Parathyroid adenoma (tissue), 2 donors: ENCODE data around the gene FERD3L.

Experiments
- H2AFZ ChIP-seq: fragments of 300-600 bp; sonication (generic); one replicate; pipeline ENCODE4 v1.7.0; 2017; ENCODE audit warnings: antibody characterized with exemption, mild to moderate bottlenecking
- H3K27ac ChIP-seq: fragments of 300-600 bp; sonication (generic); one replicate; pipeline ENCODE4 v1.7.0; 2017
- H3K27me3 ChIP-seq: fragments of 300-600 bp; sonication (generic); one replicate; pipeline ENCODE4 v1.7.0; 2017; ENCODE audit warnings: low read length; ENCODE audit not compliant: control insufficient read depth, insufficient read depth
- H3K36me3 ChIP-seq: fragments of 300-600 bp; sonication (generic); one replicate; pipeline ENCODE4 v1.7.0; 2017; ENCODE audit warnings: low read length; ENCODE audit not compliant: control insufficient read depth, insufficient read depth
- H3K4me1 ChIP-seq: fragments of 300-600 bp; sonication (generic); one replicate; pipeline ENCODE4 v1.7.0; 2017; ENCODE audit warnings: control low read depth
- H3K4me2 ChIP-seq: fragments of 300-600 bp; sonication (generic); one replicate; pipeline ENCODE4 v1.7.0; 2017; ENCODE audit warnings: low read length
- H3K4me3 ChIP-seq: fragments of 300-600 bp; sonication (generic); one replicate; pipeline ENCODE4 v1.7.0; 2017; ENCODE audit warnings: low read depth, low read length
- H3K79me2 ChIP-seq: fragments of 300-600 bp; sonication (generic); one replicate; pipeline ENCODE4 v1.7.0; 2017; ENCODE audit warnings: control low read depth
- H3K9ac ChIP-seq: fragments of 300-600 bp; sonication (generic); one replicate; pipeline ENCODE4 v1.7.0; 2017; ENCODE audit warnings: mild to moderate bottlenecking
- H3K9me3 ChIP-seq: fragments of 300-600 bp; sonication (generic); one replicate; pipeline ENCODE4 v1.7.0; 2017; ENCODE audit warnings: low read length; ENCODE audit not compliant: control insufficient read depth
- TF ChIP-seq, protein P1 (sequence below): fragments of 300-600 bp; sonication (generic); IDR thresholded peaks from one replicate; pipeline ENCODE4 v1.7.0; 2017; ENCODE audit warnings: antibody characterized with exemption, mild to moderate bottlenecking
- donor health status: primary hyperparathyroidism.

Gene FERD3L

GRCh38 chr7:19117870-19118608 lies 27.2 kb downstream of the FERD3L start:
- Histone ChIP-seq H3K79me2 (no peaks in the 10 kb centered on the region), H3K9me3 (no peaks in the 10 kb centered on the region), H3K4me3 (peak overlapping the region; percentile 18), H3K27me3 (no peaks in the 10 kb centered on the region), H3K4me1 (no peaks in the 10 kb centered on the region), H3K36me3 (no peaks in the 10 kb centered on the region), H3K27ac (no peak overlapping the region), H2AFZ (no peak overlapping the region), H3K9ac (no peak overlapping the region), H3K4me2 (peak overlapping the region; percentile 27)
- TF ChIP-seq, protein P1, sequence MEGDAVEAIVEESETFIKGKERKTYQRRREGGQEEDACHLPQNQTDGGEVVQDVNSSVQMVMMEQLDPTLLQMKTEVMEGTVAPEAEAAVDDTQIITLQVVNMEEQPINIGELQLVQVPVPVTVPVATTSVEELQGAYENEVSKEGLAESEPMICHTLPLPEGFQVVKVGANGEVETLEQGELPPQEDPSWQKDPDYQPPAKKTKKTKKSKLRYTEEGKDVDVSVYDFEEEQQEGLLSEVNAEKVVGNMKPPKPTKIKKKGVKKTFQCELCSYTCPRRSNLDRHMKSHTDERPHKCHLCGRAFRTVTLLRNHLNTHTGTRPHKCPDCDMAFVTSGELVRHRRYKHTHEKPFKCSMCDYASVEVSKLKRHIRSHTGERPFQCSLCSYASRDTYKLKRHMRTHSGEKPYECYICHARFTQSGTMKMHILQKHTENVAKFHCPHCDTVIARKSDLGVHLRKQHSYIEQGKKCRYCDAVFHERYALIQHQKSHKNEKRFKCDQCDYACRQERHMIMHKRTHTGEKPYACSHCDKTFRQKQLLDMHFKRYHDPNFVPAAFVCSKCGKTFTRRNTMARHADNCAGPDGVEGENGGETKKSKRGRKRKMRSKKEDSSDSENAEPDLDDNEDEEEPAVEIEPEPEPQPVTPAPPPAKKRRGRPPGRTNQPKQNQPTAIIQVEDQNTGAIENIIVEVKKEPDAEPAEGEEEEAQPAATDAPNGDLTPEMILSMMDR = no peak

GRCh38 chr7:19117091-19117869 lies 27.9 kb downstream of the FERD3L start, which contains the start of gene TWIST1:
TWIST1 (minus strand) TSS chr7:19117636; CDS start chr7:19117321, 315 bp downstream.
- Histone ChIP-seq H3K4me2 (peak within 1 kb of the TSS; percentile 54), H3K79me2 (no peaks in the 10 kb centered on the region), H3K4me3 (peak within 1 kb of the TSS; percentile 18), H3K27me3 (peaks cover 6% of the 10 kb centered on the region), H3K27ac (no peak within 1 kb of the TSS), H2AFZ (peak within 1 kb of the TSS; percentile 40), H3K9ac (no peak within 1 kb of the TSS), H3K9me3 (no peaks in the 10 kb centered on the region), H3K4me1 (no peaks in the 10 kb centered on the region), H3K36me3 (no peaks in the 10 kb centered on the region)
- TF ChIP-seq, protein P1 = no peak

DNA sequence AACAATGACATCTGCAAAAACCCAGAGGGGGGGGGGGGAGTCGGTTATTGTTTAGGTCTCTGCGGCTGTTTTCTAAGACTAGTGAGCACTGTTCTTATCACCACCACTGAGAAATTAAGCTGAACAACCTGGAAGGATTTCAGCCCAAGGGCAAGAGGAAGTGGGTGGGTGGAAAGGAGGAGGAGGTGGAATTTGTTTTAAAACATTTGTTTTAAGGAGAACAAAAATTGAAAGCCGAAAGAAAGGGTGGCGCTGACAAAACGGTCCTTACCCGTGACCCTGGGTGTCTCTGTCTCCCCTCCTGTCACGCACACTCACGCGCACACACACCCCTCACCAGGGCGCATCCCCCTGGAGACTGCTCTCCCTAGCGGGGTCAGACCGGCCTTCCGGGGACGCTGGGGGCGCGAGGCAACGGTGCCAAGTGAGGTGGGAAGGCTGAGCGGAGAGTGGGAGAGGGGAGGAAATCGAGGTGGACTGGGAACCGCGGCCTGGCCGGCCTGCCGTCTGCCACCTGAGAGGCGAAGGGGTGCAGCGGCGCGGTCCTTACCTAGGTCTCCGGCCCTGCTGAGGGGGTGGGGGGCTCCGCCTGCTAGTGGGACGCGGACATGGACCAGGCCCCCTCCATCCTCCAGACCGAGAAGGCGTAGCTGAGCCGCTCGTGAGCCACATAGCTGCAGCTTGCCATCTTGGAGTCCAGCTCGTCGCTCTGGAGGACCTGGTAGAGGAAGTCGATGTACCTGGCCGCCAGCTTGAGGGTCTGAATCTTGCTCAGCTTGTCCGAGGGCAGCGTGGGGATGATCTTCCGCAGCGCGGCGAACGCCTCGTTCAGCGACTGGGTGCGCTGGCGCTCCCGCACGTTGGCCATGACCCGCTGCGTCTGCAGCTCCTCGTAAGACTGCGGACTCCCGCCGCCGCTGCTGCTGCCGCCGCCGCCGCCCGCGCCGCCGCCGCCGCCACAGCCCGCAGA lies 28.8 kb downstream of the FERD3L start:
- Histone ChIP-seq H3K4me1 (no peaks in the 10 kb centered on the region), H3K36me3 (no peaks in the 10 kb centered on the region), H3K9me3 (no peaks in the 10 kb centered on the region), H3K79me2 (no peaks in the 10 kb centered on the region), H2AFZ (peak overlapping the region; percentile 40), H3K4me3 (no peak overlapping the region), H3K4me2 (peak overlapping the region; percentile 54), H3K27me3 (peaks cover 7% of the 10 kb centered on the region), H3K27ac (no peak overlapping the region), H3K9ac (no peak overlapping the region)
- TF ChIP-seq, protein P1 = no peak

- no peaks in the 10 kb centered on the region for H3K9me3 ChIP-seq
- no peak overlapping the region for H3K27ac ChIP-seq
- no peaks in the 10 kb centered on the region for H3K79me2 ChIP-seq
- H3K4me1 ChIP-seq = no peaks in the 10 kb centered on the region
- no peaks in the 10 kb centered on the region for H3K36me3 ChIP-seq
- no peak overlapping the region for H2AFZ ChIP-seq
- H3K27me3 ChIP-seq = peaks cover 7% of the 10 kb centered on the region
- no peak overlapping the region for H3K4me2 ChIP-seq
- no peak overlapping the region for H3K9ac ChIP-seq
- H3K4me3 ChIP-seq = no peak overlapping the region
- TF ChIP-seq, protein P1 = no peak
These were observed 30.7 kb downstream of the FERD3L start for GRCh38 chr7:19114551-19114855.
